Activated CD4-positive, alpha-beta memory T cell treated with anti-CD3 and anti-CD28 coated beads, Interleukin-2, amount 10 ng/mL, durations not matched to agents 7 days and 5 days (primary cell): ENCODE data around the gene PRDM4. TPM values are rescaled to one million over a fixed set of nuclear protein-coding genes. Genes with fewer than 3 reads are reported as not detected.
A peak's percentile ranks its signal among the peaks of the same experiment; 100 is the strongest.

Experiments
- CTCF ChIA-PET: fragments of 350-600 bp; sonication (Branson Sonifier 250); formaldehyde crosslinking; loops from one replicate; lab custom pipeline; 2021; ENCODE audit warnings: antibody characterized with exemption, inconsistent platforms; lab: Charles Lee
- POLR2A ChIA-PET: fragments of 350-600 bp; sonication (Branson Sonifier 250); formaldehyde crosslinking; loops from one replicate; lab custom pipeline; 2021; ENCODE audit warnings: antibody characterized with exemption; lab: Charles Lee
- DNase-seq: peaks from one replicate; pipeline ENCODE4 v3.0.0-alpha.2; 2020
- H3K27ac Mint-ChIP-seq: one replicate; pipeline ENCODE4 v1.8.0; 2021; ENCODE audit warnings: mild to moderate bottlenecking, mixed read lengths
- H3K27me3 Mint-ChIP-seq: one replicate; pipeline ENCODE4 v1.8.0; 2021; ENCODE audit warnings: mixed read lengths
- H3K36me3 Mint-ChIP-seq: one replicate; pipeline ENCODE4 v1.8.0; 2021; ENCODE audit warnings: low read depth, mixed read lengths
- H3K4me1 Mint-ChIP-seq: one replicate; pipeline ENCODE4 v1.8.0; 2021; ENCODE audit warnings: mixed read lengths
- H3K4me3 Mint-ChIP-seq: one replicate; pipeline ENCODE4 v1.8.0; 2021; ENCODE audit warnings: mild to moderate bottlenecking, mixed read lengths
- H3K9me3 Mint-ChIP-seq: one replicate; pipeline ENCODE4 v1.8.0; 2021; ENCODE audit warnings: mixed read lengths
- total RNA-seq, 2 experiments: library from RNA; stranded (reverse); gene quantifications; one replicate each; pipeline ENCODE4 v1.2.3, GENCODE V29; 2021

Gene PRDM4, protein sequence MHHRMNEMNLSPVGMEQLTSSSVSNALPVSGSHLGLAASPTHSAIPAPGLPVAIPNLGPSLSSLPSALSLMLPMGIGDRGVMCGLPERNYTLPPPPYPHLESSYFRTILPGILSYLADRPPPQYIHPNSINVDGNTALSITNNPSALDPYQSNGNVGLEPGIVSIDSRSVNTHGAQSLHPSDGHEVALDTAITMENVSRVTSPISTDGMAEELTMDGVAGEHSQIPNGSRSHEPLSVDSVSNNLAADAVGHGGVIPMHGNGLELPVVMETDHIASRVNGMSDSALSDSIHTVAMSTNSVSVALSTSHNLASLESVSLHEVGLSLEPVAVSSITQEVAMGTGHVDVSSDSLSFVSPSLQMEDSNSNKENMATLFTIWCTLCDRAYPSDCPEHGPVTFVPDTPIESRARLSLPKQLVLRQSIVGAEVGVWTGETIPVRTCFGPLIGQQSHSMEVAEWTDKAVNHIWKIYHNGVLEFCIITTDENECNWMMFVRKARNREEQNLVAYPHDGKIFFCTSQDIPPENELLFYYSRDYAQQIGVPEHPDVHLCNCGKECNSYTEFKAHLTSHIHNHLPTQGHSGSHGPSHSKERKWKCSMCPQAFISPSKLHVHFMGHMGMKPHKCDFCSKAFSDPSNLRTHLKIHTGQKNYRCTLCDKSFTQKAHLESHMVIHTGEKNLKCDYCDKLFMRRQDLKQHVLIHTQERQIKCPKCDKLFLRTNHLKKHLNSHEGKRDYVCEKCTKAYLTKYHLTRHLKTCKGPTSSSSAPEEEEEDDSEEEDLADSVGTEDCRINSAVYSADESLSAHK
- 10 to 100 TPM; 34.0 to 36.2 TPM for total RNA-seq

DNA sequence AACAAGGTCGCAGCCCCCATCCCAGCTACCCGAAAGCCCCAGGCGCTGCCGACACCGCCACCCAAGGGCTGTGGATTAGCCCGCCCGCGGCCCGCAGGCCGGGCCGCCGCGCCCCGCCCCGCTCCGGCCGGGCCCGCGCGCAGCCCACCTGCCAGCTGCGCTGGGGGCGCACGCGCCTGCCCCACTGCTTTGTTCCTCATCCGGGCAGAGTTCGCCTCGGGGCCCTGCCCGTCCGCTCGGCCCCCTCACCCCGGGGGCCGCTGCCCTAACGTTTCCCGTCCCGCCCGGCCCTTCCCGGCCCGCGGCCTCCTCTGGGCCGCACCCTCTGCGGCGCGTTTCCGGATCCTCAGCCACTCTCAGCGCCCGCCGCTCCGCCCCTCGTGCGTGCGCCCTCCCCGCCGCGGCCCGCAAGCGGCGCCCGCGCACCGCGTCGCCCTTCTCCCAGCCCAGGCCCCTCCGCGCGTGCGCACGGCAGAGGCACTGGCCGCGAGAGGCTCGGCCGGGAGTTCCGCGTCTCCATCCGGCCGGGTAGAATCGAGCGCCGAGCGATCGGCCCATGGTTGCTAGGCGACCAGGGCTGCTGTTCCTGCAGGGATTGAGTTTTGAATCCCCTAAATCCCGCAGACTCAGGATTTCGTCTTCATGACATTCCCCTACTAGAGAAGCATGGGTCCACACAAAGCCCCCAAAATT is at the start of gene PRDM4:
Gene PRDM4, minus strand, starts transcription at position 329 of the 693 bp plus-strand sequence. CDS start 622 bp downstream, outside the sequence.
- Mint-ChIP-seq H3K27me3 (peaks cover 4% of the 10 kb centered on the region), H3K36me3 (peaks cover 28% of the 10 kb centered on the region), H3K4me3 (peak within 1 kb of the TSS; percentile 89), H3K4me1 (peaks cover 34% of the 10 kb centered on the region), H3K27ac (peak within 1 kb of the TSS; percentile 91), H3K9me3 (no peaks in the 10 kb centered on the region)
- DNase-seq: peak; percentile 93
- ChIA-PET POLR2A (interaction anchor here (1.3 to 4.5 kb wide), 4 partner anchors 12 to 441 kb away, joined by 4 to 36 read pairs (median 6); partner anchors contain the start of gene PWP1), CTCF (no interaction called here)

DNA sequence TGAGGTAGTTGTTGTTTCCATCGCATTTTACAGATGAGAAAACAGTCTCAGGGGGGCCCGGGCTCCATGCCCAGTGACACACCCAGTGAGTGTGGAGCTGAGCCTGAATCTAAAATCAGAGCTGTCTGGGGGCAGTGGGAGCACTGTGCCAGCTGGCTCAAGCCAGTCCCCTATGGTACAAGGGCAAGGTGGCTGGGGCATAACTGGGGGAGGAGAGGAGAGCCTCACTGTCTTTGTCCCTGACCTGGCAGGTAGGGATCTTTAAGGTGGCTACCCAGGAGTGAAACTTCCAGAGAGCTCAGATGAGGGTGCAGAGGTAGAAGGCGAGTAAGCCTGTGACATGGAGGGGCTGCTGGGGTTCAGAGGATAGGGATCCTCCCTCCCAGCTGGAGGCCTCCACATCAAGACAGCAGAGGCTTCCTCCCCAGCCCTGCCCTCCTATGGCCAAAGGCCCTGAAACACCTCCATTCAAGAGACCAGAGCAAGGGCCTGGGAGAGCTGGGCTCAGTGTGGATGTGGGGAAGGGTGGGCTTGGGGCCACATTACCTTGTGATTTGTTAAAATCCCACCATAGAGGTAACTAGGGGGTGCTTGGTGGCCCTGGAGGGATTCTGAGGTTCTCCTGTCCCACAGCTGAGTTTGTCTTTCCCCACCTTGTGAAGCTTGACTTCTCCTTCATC is 46.7 kb upstream of the PRDM4 start:
- H3K4me3 Mint-ChIP-seq: no peak overlapping the region
- CTCF ChIA-PET: no interaction called here
- peaks cover 3% of the 10 kb centered on the region for H3K27me3 Mint-ChIP-seq
- POLR2A ChIA-PET: no interaction called here
- no peak overlapping the region for H3K27ac Mint-ChIP-seq
- no peaks in the 10 kb centered on the region for H3K36me3 Mint-ChIP-seq
- H3K9me3 Mint-ChIP-seq: no peaks in the 10 kb centered on the region
- no peak for DNase-seq
- no peaks in the 10 kb centered on the region for H3K4me1 Mint-ChIP-seq

DNA sequence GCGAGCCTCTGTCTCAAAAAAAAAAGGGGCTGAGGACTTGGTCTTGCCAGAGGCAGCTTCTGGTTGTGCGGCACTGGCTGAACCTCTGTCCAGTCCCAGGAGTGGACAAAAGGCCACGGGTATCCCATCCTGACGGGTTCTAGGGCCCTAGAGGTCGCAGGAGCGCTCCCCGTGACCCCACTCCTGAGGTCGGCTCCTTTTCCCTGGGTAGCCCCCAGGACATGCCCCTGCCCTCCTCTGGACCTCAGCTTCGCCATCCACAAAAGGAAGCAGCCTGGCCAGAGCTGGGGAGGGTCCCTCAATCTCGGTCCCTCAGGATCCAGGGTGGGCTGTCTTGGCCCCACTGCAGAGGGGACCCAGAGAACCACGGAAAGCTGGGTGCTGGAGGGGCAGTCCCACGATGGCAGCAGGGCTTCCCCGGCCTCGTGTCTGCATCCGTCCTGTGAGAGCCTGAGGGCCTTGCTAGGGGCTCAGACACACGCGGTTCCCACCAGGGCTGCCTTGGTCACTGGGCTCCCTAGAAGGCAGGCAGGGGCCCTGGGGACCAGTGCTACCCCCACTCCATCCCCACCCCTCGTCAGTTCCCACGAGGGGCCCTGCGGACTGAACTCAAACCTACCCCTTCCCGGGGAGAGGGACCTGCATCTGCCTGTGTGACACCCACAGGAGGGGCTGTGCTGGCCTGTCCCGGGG is 44.7 kb upstream of the PRDM4 start:
- Mint-ChIP-seq H3K4me1 (no peaks in the 10 kb centered on the region), H3K36me3 (no peaks in the 10 kb centered on the region), H3K27me3 (peaks cover 9% of the 10 kb centered on the region), H3K27ac (no peak overlapping the region), H3K9me3 (no peaks in the 10 kb centered on the region), H3K4me3 (no peak overlapping the region)
- DNase-seq: no peak
- ChIA-PET POLR2A (no interaction called here), CTCF (no interaction called here)

DNA sequence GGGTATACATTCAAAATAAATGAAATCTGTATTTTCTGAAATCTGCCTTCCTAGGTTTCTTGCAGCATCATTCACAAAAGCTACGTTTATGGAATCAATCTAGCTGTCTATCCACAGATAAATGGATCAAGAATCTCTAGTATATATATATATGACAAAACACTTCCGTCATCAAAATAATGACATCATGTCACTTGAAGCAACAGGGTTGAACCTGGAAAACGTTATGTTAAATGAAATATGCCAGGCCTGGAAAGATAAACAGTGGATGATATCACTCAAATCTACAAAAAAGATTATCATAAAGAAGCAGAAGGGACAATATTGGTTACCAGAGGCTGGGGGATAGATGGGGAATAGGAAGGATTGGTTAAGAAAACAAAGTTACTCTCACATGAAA is 42.2 kb upstream of the PRDM4 start:
- Mint-ChIP-seq H3K36me3 (no peaks in the 10 kb centered on the region), H3K27ac (no peak overlapping the region), H3K9me3 (no peaks in the 10 kb centered on the region), H3K4me3 (no peak overlapping the region), H3K27me3 (peaks cover 14% of the 10 kb centered on the region), H3K4me1 (no peaks in the 10 kb centered on the region)
- POLR2A ChIA-PET: no interaction called here
- CTCF ChIA-PET: no interaction called here
- DNase-seq: no peak

DNA sequence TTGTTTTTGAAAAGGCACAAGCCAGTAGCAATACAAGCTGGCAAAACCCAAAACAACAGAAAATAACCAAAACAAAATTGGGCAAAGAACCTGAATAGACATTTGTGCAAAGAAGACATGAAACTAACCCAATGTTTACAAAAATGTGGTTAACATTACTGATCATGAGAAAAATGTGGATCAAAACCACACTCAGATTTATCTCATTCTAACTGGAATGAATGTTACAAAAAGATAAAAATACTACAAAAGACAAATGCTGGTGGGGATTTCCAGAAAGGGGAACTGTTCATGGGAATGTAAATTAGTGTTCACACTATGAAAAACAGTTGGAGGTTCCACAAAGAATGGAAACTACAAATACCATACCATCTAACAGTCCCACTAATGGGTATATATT is 40.2 kb upstream of the PRDM4 start:
- no peaks in the 10 kb centered on the region for H3K4me1 Mint-ChIP-seq
- H3K4me3 Mint-ChIP-seq: no peak overlapping the region
- no peaks in the 10 kb centered on the region for H3K9me3 Mint-ChIP-seq
- ChIA-PET CTCF (no interaction called here), POLR2A (no interaction called here)
- peaks cover 18% of the 10 kb centered on the region for H3K27me3 Mint-ChIP-seq
- no peak for DNase-seq
- no peaks in the 10 kb centered on the region for H3K36me3 Mint-ChIP-seq
- H3K27ac Mint-ChIP-seq: no peak overlapping the region

DNA sequence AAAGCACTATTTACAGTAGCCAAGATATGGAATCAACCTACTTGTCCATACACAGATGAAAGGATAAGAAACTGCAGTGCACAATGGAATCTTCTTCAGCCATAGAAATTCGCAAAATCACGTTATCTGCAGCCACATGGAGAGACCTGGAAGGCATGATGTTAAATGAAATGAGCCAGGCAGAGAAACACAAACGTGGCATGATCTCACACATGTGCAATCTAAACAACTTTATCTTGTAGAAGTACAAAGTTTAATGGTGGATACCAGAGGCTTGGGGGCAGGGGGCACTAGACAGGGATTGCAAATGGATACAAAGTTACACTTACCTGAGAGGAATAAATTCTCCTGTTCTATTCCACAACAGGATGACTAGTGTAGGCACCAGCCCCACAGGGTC is 37.6 kb upstream of the PRDM4 start:
- Mint-ChIP-seq H3K4me1 (no peaks in the 10 kb centered on the region), H3K9me3 (no peaks in the 10 kb centered on the region), H3K27me3 (peaks cover 32% of the 10 kb centered on the region), H3K27ac (no peak overlapping the region), H3K4me3 (no peak overlapping the region), H3K36me3 (no peaks in the 10 kb centered on the region)
- DNase-seq: no peak
- POLR2A ChIA-PET: no interaction called here
- CTCF ChIA-PET: no interaction called here

DNA sequence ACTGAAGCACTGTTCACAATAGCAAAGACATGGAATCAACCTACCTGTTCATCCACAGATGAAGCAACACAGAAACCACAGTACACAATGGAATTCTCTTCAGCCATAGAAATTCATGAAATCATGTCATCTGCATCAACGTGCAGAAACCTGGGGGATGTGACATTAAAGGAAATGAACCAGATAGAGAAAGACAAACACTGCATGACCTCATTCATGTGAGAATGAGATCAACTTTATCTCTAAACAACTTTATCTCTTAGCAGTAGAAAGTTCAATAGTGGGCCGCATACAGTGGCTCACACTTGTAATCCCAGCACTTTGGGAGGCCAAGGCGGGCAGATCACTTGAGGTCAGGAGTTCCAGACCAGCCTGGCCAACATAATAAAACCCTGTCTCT is 33.5 kb upstream of the PRDM4 start:
- H3K27ac Mint-ChIP-seq: no peak overlapping the region
- CTCF ChIA-PET: no interaction called here
- H3K4me3 Mint-ChIP-seq: no peak overlapping the region
- H3K36me3 Mint-ChIP-seq: peaks cover 2% of the 10 kb centered on the region
- POLR2A ChIA-PET: no interaction called here
- H3K4me1 Mint-ChIP-seq: no peaks in the 10 kb centered on the region
- H3K9me3 Mint-ChIP-seq: peaks cover 3% of the 10 kb centered on the region
- DNase-seq: no peak
- peaks cover 31% of the 10 kb centered on the region for H3K27me3 Mint-ChIP-seq

DNA sequence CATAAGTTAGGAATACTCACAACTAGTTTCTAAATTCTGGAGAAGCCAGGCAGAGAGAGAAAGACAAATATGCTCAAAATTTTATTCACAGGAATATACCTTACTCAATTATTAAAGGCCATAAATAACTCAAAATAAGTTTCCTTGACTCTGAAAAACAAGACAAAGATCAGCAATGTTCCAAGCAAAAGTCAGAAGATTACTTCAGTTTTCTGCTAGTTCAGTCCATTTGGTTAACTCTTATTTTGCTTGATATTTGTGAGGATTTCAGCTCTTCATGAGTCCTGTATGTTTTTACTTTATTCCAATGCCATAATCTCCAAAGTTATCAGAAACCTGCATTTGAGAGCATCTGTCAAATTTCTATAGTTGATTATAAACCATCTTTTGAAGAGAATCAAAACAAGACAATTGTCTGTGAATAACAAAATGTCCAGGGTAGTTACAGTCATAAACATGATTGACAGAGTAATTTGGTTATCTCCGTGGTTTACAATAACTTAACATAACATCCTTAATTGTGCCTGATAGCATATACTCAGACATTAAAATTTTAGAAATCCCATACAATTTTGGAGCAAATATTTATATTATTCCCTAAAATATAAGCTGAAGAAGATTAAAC is 30.6 kb upstream of the PRDM4 start:
- CTCF ChIA-PET: no interaction called here
- peaks cover 2% of the 10 kb centered on the region for H3K36me3 Mint-ChIP-seq

DNA sequence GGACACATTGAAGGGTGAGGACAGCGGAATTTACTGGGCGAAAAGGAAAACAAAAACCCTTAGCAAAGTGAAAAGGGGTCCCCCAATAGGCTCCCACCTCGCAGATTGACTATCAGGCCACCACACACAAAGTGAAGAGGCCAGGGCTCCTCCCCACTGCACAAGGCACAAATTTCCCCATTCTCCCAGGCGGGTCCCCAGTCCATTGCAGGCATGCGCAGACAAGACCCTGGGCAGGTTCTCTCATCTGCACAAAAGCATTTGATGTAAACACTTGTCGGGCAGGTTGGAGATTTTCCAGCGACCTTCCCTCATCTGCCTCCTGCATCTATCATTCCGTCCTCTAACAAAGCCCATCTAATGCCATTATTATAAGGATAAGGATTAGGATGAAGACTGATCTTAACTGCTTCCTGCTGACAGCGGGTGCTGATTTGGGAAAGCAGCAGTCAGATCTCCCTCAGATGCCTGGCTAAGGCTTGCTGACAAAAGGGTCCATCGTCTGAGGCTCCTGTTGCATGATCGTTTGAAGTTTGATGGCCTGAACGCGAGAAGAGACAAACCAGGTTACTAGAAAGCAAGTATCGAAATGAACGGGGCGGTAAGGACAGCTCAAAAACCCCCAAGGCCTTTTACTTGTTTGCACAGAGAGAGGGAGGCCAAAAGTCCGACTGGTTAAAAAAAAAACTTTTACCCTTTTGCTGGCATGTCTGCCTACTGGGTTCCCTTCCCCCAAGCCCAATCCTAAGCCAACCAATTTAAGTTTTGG is 27.9 kb upstream of the PRDM4 start:
- H3K9me3 Mint-ChIP-seq: peaks cover 3% of the 10 kb centered on the region
- DNase-seq: no peak
- H3K4me1 Mint-ChIP-seq: peaks cover 3% of the 10 kb centered on the region
- no peak overlapping the region for H3K4me3 Mint-ChIP-seq
- CTCF ChIA-PET: no interaction called here
- POLR2A ChIA-PET: no interaction called here
- H3K27me3 Mint-ChIP-seq: peaks cover 10% of the 10 kb centered on the region
- no peak overlapping the region for H3K27ac Mint-ChIP-seq
- H3K36me3 Mint-ChIP-seq: peaks cover 2% of the 10 kb centered on the region

More for the DNA sequence above, 30.6 kb upstream of the PRDM4 start:
- no peaks in the 10 kb centered on the region for H3K4me1 Mint-ChIP-seq
- peaks cover 3% of the 10 kb centered on the region for H3K9me3 Mint-ChIP-seq
- H3K27ac Mint-ChIP-seq: no peak overlapping the region
- H3K27me3 Mint-ChIP-seq: peaks cover 26% of the 10 kb centered on the region
- POLR2A ChIA-PET: no interaction called here
- no peak overlapping the region for H3K4me3 Mint-ChIP-seq
- no peak for DNase-seq

DNA sequence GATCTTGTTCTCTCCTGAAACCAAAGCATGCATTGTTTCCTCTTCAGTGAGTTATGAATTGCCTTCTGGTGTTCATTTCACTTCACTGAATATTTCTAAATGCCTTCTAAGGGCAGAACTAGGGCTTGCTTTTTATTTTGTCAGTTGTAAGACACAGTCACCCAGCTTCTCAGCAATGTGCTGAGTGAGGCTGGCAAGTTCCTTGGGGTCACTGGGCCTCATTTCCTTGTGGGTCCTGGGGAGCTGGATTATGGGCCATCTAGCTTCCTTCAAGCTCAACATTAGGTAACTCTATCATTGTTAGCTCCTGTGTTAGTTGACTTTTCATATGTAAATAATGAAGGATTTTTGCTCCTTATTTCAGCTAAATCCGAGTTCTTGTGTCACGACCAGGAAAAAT is 27.3 kb upstream of the PRDM4 start:
- Mint-ChIP-seq H3K4me3 (no peak overlapping the region), H3K27me3 (peaks cover 12% of the 10 kb centered on the region), H3K4me1 (peaks cover 6% of the 10 kb centered on the region), H3K9me3 (peaks cover 3% of the 10 kb centered on the region), H3K36me3 (peaks cover 2% of the 10 kb centered on the region), H3K27ac (no peak overlapping the region)
- ChIA-PET POLR2A (no interaction called here), CTCF (no interaction called here)
- no peak for DNase-seq
